HG03571 (cell line): Measurements from ENCODE around the gene LRGUK.

Experiments used
- ATAC-seq: cut with Tn5 transposase; IDR thresholded peaks from one replicate; pipeline ENCODE4 v1.9.1; 2021; ENCODE audit not compliant: unreplicated experiment

LRGUK gene

GRCh38 chr7:134297489-134297888 lies 170.3 kb downstream of the LRGUK start:
- ATAC-seq, result no peak

- peak; percentile 53 for ATAC-seq
Observed at GRCh38 chr7:134298902-134299683, 172.0 kb downstream of the LRGUK start.

DNA sequence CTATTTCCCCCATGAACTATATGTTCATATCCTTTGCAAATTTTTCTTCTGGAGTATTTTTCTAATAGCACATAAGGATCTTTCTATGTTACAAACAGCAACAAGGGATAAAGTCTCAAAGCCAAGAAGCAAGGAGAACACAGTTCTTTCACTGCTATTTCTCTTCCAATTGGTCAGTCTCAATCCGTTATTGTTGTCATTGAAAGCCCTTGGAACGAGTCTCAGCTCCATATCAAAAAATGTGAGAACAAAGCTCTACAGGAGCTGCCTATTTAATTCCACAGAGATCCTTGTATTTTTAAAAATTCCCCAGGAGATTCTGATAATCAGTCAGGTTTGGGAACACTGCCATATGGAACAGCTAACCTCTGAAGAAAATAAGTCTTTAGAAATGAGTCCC lies 173.8 kb downstream of the LRGUK start:
- no peak for ATAC-seq

GRCh38 chr7:134301592-134301991 lies 174.5 kb downstream of the LRGUK start:
- ATAC-seq, result no peak

DNA sequence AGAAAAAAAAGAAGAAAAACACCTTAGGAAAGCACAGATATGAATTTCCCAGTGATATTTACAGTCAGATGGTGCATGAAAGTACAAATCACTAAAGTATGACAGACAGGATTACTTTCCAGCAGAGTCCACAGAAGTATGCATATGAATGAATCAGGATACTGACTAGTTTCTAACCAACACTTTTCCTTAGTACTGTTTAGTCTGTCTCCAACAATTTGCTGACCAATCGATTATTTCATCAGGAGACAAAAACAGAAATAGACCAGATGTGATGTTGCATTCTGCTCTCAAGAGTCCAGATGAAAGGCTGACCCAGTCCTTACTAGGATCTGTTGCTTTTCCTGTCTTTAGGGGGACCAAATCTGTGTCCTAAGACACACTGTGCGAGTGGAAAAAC lies 175.0 kb downstream of the LRGUK start:
- ATAC-seq, result no peak

- ATAC-seq, result no peak
Observed at GRCh38 chr7:134307320-134307719, 180.2 kb downstream of the LRGUK start.

DNA sequence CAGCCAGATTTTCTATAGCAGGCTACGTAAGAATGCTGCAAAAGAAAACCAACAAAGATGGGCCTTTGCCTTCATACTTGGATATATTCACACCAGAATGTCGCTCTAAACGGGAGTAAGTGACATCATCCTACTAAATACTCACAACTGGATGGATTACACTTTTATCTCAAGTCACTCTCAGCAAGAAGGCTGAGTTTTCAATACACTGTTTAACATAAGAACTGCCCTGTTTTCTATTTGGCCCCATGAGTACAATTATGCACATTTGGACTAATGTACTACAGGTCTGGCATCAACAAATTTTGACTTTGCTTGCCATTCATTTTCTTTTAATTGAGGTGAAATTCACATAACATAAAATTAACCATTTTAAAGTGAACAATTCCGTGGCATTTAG lies 181.4 kb downstream of the LRGUK start:
- no peak for ATAC-seq

- ATAC-seq, result no peak
Observed at GRCh38 chr7:134311807-134312206, 184.7 kb downstream of the LRGUK start.

GRCh38 chr7:134312717-134313116 lies 185.6 kb downstream of the LRGUK start:
- ATAC-seq, result no peak

GRCh38 chr7:134313543-134313942 lies 186.4 kb downstream of the LRGUK start:
- no peak for ATAC-seq
